Astrocyte (in vitro differentiated cells and primary cell): ENCODE data around the gene ALDOA. TPM values are rescaled to one million over a fixed set of nuclear protein-coding genes. Genes with fewer than 3 reads are reported as not detected.

Experiments used
- DNase-seq: peaks from one replicate; pipeline ENCODE4 v3.0.0-alpha.2; 2010; ENCODE audit warnings: low read depth
- FAIRE-seq: peaks from 2 replicates; lab custom pipeline; 2011; peaks lifted over from hg19 to GRCh38; lab: Jason Lieb, UNC
- H2AFZ ChIP-seq: 2 replicates; pipeline ENCODE4 v1.6.0; 2012; ENCODE audit warnings: low read depth, low read length, inconsistent platforms
- H3K27ac ChIP-seq: 2 replicates; pipeline ENCODE4 v1.5.1; 2011; ENCODE audit warnings: low read depth, low read length, inconsistent platforms
- H3K27me3 ChIP-seq: 2 replicates; pipeline ENCODE4 v1.6.0; 2011; ENCODE audit warnings: low read length, inconsistent platforms; ENCODE audit not compliant: insufficient read depth
- H3K36me3 ChIP-seq: 2 replicates; pipeline ENCODE4 v1.5.1; 2011; ENCODE audit warnings: low read length, inconsistent platforms; ENCODE audit not compliant: insufficient read depth
- H3K4me1 ChIP-seq: 2 replicates; pipeline ENCODE4 v1.5.1; 2011; ENCODE audit warnings: low read length, inconsistent platforms; ENCODE audit not compliant: insufficient read depth
- H3K4me2 ChIP-seq: 2 replicates; pipeline ENCODE4 v1.6.0; 2012; ENCODE audit warnings: low read length, inconsistent platforms
- H3K4me3 ChIP-seq: 2 replicates; pipeline ENCODE4 v1.5.1; 2011; ENCODE audit warnings: low read depth, mild to moderate bottlenecking, low read length, inconsistent platforms; ENCODE audit not compliant: insufficient read depth
- H3K79me2 ChIP-seq: 2 replicates; pipeline ENCODE4 v1.6.0; 2012; ENCODE audit warnings: mild to moderate bottlenecking, low read length, inconsistent platforms; ENCODE audit not compliant: insufficient read depth
- H3K9ac ChIP-seq: 2 replicates; pipeline ENCODE4 v1.6.0; 2012; ENCODE audit warnings: mild to moderate bottlenecking, low read length, inconsistent platforms
- H3K9me3 ChIP-seq: 2 replicates; pipeline ENCODE4 v1.5.1; 2012; ENCODE audit warnings: low read depth, mild to moderate bottlenecking, low read length, inconsistent platforms; ENCODE audit not compliant: insufficient read depth
- H4K20me1 ChIP-seq: 2 replicates; pipeline ENCODE4 v1.6.0; 2012; ENCODE audit warnings: low read length, inconsistent platforms; ENCODE audit not compliant: insufficient read depth
- H3K27ac Mint-ChIP-seq: one replicate; pipeline ENCODE4 v1.8.0; 2021; ENCODE audit warnings: mild to moderate bottlenecking, mixed read lengths; ENCODE audit not compliant: unreplicated experiment
- H3K27me3 Mint-ChIP-seq: one replicate; pipeline ENCODE4 v1.8.0; 2021; ENCODE audit warnings: low read depth, mixed read lengths; ENCODE audit not compliant: unreplicated experiment
- H3K36me3 Mint-ChIP-seq: one replicate; pipeline ENCODE4 v1.8.0; 2021; ENCODE audit warnings: low read depth, mixed read lengths; ENCODE audit not compliant: unreplicated experiment
- H3K4me1 Mint-ChIP-seq: one replicate; pipeline ENCODE4 v1.8.0; 2021; ENCODE audit warnings: low read depth, mixed read lengths; ENCODE audit not compliant: unreplicated experiment
- H3K4me3 Mint-ChIP-seq: one replicate; pipeline ENCODE4 v1.8.0; 2021; ENCODE audit warnings: mild to moderate bottlenecking, moderate library complexity, mixed read lengths; ENCODE audit not compliant: unreplicated experiment
- H3K9me3 Mint-ChIP-seq: one replicate; pipeline ENCODE4 v1.8.0; 2021; ENCODE audit warnings: mild to moderate bottlenecking, mixed read lengths; ENCODE audit not compliant: unreplicated experiment
- EZH2 ChIP-seq: IDR thresholded peaks from 2 replicates; pipeline ENCODE4 v1.6.1; 2012; ENCODE audit warnings: mild to moderate bottlenecking, low read length, inconsistent platforms; ENCODE audit not compliant: insufficient read depth
- total RNA-seq: library from RNA; stranded (reverse); gene quantifications from 2 replicates; pipeline ENCODE4 v1.2.1, GENCODE V29; 2021
- TF ChIP-seq, protein P1 (sequence below): IDR thresholded peaks from 2 replicates; pipeline ENCODE4 v1.5.1; 2011; ENCODE audit warnings: low read depth, mild to moderate bottlenecking, inconsistent platforms, low read length, moderate library complexity; ENCODE audit not compliant: insufficient read depth

ALDOA gene
- total RNA-seq, 1 donor from 2014 or later = 1,795 TPM

DNA sequence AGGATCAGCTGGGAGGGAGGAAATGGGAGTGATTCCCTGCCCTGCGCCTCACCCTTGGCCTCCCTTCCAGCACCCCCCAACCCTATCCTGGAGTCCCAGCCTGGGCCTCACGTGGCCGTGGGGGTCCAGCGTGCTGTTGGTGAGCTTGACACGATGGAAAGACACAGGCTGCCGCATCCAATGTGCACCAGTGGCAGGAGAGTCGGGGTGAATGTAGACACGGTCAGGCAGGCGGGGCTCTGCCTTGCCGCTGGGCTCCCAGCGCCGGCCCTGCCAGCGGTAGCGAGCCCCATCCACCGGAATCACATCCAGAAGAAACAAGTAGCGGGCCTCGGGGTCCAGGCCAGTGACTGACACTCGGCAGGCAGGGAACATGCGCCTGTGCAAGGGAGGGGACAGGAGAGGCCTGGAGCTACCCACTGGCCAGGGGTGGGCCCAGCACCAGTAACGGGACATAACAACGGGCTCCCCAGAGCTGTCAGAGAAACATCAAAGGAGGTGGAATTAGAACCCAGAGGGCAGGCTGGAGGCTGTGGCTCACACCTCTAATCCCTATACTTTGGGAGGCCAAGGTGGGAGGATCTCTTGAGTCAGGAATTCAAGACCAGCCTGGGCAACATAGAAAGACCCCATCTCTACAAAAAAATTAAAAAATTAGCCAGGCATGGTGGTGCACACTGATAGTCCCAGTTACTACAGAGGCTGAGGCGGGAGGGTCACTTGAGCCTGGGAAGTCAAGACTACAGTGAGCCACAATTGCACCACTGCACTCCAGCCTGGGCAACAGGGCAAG lies 23.5 kb downstream of the ALDOA start:
- H3K27ac ChIP-seq = no peak overlapping the region
- no peak for DNase-seq
- no peak overlapping the region for H3K4me3 Mint-ChIP-seq
- TF ChIP-seq, protein P1, sequence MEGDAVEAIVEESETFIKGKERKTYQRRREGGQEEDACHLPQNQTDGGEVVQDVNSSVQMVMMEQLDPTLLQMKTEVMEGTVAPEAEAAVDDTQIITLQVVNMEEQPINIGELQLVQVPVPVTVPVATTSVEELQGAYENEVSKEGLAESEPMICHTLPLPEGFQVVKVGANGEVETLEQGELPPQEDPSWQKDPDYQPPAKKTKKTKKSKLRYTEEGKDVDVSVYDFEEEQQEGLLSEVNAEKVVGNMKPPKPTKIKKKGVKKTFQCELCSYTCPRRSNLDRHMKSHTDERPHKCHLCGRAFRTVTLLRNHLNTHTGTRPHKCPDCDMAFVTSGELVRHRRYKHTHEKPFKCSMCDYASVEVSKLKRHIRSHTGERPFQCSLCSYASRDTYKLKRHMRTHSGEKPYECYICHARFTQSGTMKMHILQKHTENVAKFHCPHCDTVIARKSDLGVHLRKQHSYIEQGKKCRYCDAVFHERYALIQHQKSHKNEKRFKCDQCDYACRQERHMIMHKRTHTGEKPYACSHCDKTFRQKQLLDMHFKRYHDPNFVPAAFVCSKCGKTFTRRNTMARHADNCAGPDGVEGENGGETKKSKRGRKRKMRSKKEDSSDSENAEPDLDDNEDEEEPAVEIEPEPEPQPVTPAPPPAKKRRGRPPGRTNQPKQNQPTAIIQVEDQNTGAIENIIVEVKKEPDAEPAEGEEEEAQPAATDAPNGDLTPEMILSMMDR = no peak
- no peak for TF ChIP-seq EZH2
- no peak overlapping the region for H2AFZ ChIP-seq
- no peaks in the 10 kb centered on the region for H3K36me3 ChIP-seq
- no peaks in the 10 kb centered on the region for H3K79me2 ChIP-seq
- H3K4me2 ChIP-seq = no peak overlapping the region
- no peak overlapping the region for H3K4me3 ChIP-seq
- H3K36me3 Mint-ChIP-seq = peaks cover 14% of the 10 kb centered on the region
- no peaks in the 10 kb centered on the region for H3K9me3 ChIP-seq
- H3K9me3 Mint-ChIP-seq = no peaks in the 10 kb centered on the region
- H3K4me1 Mint-ChIP-seq = peaks cover 14% of the 10 kb centered on the region
- FAIRE-seq = no peak
- peak overlapping the region; percentile 41 for H3K27ac Mint-ChIP-seq
- peaks cover 18% of the 10 kb centered on the region for H3K4me1 ChIP-seq
- no peak overlapping the region for H3K9ac ChIP-seq
- H3K27me3 ChIP-seq = no peaks in the 10 kb centered on the region
- H4K20me1 ChIP-seq = peaks cover 2% of the 10 kb centered on the region
- no peaks in the 10 kb centered on the region for H3K27me3 Mint-ChIP-seq

DNA sequence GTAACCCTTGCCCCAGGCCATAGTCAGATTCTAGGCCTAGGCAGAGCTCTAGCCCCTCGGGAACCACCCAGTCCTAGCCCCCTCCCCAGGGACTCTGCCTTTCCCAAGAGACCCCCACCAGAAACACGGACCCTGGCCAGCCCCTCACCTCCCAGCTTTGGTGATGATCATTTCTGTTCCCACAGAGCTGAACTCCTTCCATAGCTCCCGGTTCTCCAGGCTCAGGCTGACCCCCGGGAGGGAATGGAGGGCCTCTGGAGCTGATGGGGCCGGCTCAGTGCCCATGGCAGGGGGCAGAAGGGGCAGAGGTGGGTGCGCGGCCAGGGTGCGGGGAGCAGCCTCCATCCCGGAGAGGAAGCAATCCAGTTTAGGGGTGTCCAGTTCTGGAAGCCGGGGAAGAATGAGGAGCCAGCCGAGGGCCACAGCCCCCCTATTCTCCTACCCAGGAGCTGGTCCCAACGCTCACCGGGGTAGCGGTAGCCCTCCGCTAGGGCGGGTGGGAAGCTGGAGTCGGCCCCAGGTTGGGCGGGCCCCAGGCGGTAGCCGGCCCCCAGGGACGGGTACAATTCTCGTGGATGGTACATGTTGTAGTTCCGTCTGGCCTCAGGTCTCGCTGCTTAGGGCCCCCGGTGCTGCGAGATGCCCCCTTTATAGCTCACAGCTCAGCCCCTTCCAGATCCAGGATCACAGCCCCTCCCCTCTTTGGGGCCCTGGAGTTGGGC lies 25.2 kb downstream of the ALDOA start:
- H3K4me3 Mint-ChIP-seq = peak overlapping the region; percentile 57
- peaks cover 24% of the 10 kb centered on the region for H3K4me1 ChIP-seq
- peaks cover 14% of the 10 kb centered on the region for H3K4me1 Mint-ChIP-seq
- no peak overlapping the region for H3K9ac ChIP-seq
- H3K27me3 ChIP-seq = no peaks in the 10 kb centered on the region
- DNase-seq (no peak), FAIRE-seq (no peak)
- H3K27me3 Mint-ChIP-seq = no peaks in the 10 kb centered on the region
- H3K4me3 ChIP-seq = no peak overlapping the region
- peaks cover 3% of the 10 kb centered on the region for H3K79me2 ChIP-seq
- H3K27ac Mint-ChIP-seq = no peak overlapping the region
- peak overlapping the region; percentile 14 for H3K4me2 ChIP-seq
- peaks cover 14% of the 10 kb centered on the region for H3K36me3 Mint-ChIP-seq
- no peaks in the 10 kb centered on the region for H4K20me1 ChIP-seq
- TF ChIP-seq, protein P1 = no peak
- TF ChIP-seq EZH2 = no peak
- H3K9me3 Mint-ChIP-seq = peaks cover 2% of the 10 kb centered on the region
- H3K36me3 ChIP-seq = no peaks in the 10 kb centered on the region
- H3K27ac ChIP-seq = no peak overlapping the region
- H2AFZ ChIP-seq = no peak overlapping the region
- H3K9me3 ChIP-seq = no peaks in the 10 kb centered on the region
